SK-N-SH treated with all-trans-retinoic acid at 6 μM for 48 hours (cell line): ENCODE measurements around the gene DAB2IP.
A peak's percentile ranks its signal among the peaks of the same experiment; 100 is the strongest.

ENCODE experiments used
- ATAC-seq: fragments of 200-7000 bp; cut with Tn5 transposase; 3 replicates; pipeline ENCODE4 v1.9.1; 2020; ENCODE audit warnings: mild to moderate bottlenecking, moderate library complexity
- ARNTL ChIP-seq: fragments of 450-650 bp; formaldehyde crosslinking; IDR thresholded peaks from 2 replicates; pipeline ENCODE4 v1.5.0; 2020; ENCODE audit warnings: low read depth, mild to moderate bottlenecking, moderate library complexity, borderline replicate concordance
- BACH2 ChIP-seq: fragments of 250-450 bp; sonication (Bioruptor Pico); IDR thresholded peaks from 2 replicates; pipeline ENCODE4 v1.9.0; 2021; ENCODE audit warnings: mild to moderate bottlenecking, borderline replicate concordance
- CSDC2 ChIP-seq: fragments of 250-450 bp; sonication (Bioruptor Pico); IDR thresholded peaks from 2 replicates; pipeline ENCODE4 v1.5.0; 2020; ENCODE audit warnings: mild to moderate bottlenecking, moderate library complexity
- CSRNP3 ChIP-seq: fragments of 250-450 bp; sonication (Bioruptor Pico); IDR thresholded peaks from 2 replicates; pipeline ENCODE4 v1.5.1; 2021; ENCODE audit warnings: mild to moderate bottlenecking, moderate library complexity
- ESRRG ChIP-seq: fragments of 250-450 bp; sonication (Bioruptor Pico); IDR thresholded peaks from 2 replicates; pipeline ENCODE4 v1.6.1; 2021; ENCODE audit warnings: mild to moderate bottlenecking
- GLIS3 ChIP-seq: fragments of 250-450 bp; sonication (Bioruptor Pico); IDR thresholded peaks from 2 replicates; pipeline ENCODE4 v1.5.0; 2020; ENCODE audit warnings: mild to moderate bottlenecking, moderate library complexity
- ISL1 ChIP-seq: fragments of 250-450 bp; sonication (Bioruptor Pico); IDR thresholded peaks from 2 replicates; pipeline ENCODE4 v2.1.2; 2022; ENCODE audit warnings: mild to moderate bottlenecking, moderate library complexity
- OSR1 ChIP-seq: fragments of 250-450 bp; sonication (Bioruptor Pico); IDR thresholded peaks from 2 replicates; pipeline ENCODE4 v1.8.0; 2022; ENCODE audit warnings: moderate library complexity, mild to moderate bottlenecking, inconsistent platforms
- PATZ1 ChIP-seq: fragments of 250-450 bp; sonication (Bioruptor Pico); IDR thresholded peaks from 2 replicates; pipeline ENCODE4 v1.8.0; 2020; ENCODE audit warnings: mild to moderate bottlenecking, moderate library complexity, borderline replicate concordance
- POU6F1 ChIP-seq: fragments of 250-450 bp; sonication (Bioruptor Pico); IDR thresholded peaks from 2 replicates; pipeline ENCODE4 v1.8.0; 2021; ENCODE audit warnings: low read depth, mild to moderate bottlenecking, moderate library complexity, borderline replicate concordance
- PPARA ChIP-seq: fragments of 250-450 bp; sonication (Bioruptor Pico); IDR thresholded peaks from 2 replicates; pipeline ENCODE4 v1.5.0; 2020; ENCODE audit warnings: mild to moderate bottlenecking, borderline replicate concordance
- RARB ChIP-seq: fragments of 250-450 bp; sonication (Bioruptor Pico); IDR thresholded peaks from 2 replicates; pipeline ENCODE4 v1.8.0; 2021; ENCODE audit warnings: mild to moderate bottlenecking, moderate library complexity
- SNAI2 ChIP-seq: fragments of 250-450 bp; sonication (Bioruptor Pico); IDR thresholded peaks from 2 replicates; pipeline ENCODE4 v1.5.0; 2020; ENCODE audit warnings: mild to moderate bottlenecking, moderate library complexity
- TCF4 ChIP-seq: fragments of 250-450 bp; sonication (Bioruptor Pico); IDR thresholded peaks from 2 replicates; pipeline ENCODE4 v1.8.0; 2021; ENCODE audit warnings: mild to moderate bottlenecking, moderate library complexity, borderline replicate concordance
- TOX ChIP-seq: fragments of 250-450 bp; sonication (Bioruptor Pico); IDR thresholded peaks from 2 replicates; pipeline ENCODE4 v1.8.0; 2021; ENCODE audit warnings: mild to moderate bottlenecking, moderate library complexity, borderline replicate concordance
- TSHZ2 ChIP-seq: fragments of 250-450 bp; sonication (Bioruptor Pico); IDR thresholded peaks from 2 replicates; pipeline ENCODE4 v1.5.0; 2020; ENCODE audit warnings: mild to moderate bottlenecking, moderate library complexity
- ZC3H10 ChIP-seq: fragments of 250-450 bp; sonication (Bioruptor Pico); IDR thresholded peaks from 2 replicates; pipeline ENCODE4 v1.5.1; 2021; ENCODE audit warnings: mild to moderate bottlenecking, moderate library complexity
- ZFP3 ChIP-seq: fragments of 250-450 bp; sonication (Bioruptor Pico); IDR thresholded peaks from 2 replicates; pipeline ENCODE4 v1.5.0; 2020; ENCODE audit warnings: mild to moderate bottlenecking, moderate library complexity
- ZFP30 ChIP-seq: fragments of 450-650 bp; formaldehyde crosslinking; IDR thresholded peaks from 2 replicates; pipeline ENCODE4 v1.5.0; 2022; ENCODE audit warnings: mild to moderate bottlenecking, moderate library complexity
- ZNF565 ChIP-seq: fragments of 450-650 bp; formaldehyde crosslinking; conservative IDR thresholded peaks from 2 replicates; pipeline ENCODE4 v1.5.0; 2020; ENCODE audit warnings: low read depth, mild to moderate bottlenecking, moderate library complexity
- ZNF70 ChIP-seq: fragments of 450-650 bp; formaldehyde crosslinking; IDR thresholded peaks from 2 replicates; pipeline ENCODE4 v1.5.0; 2020; ENCODE audit warnings: mild to moderate bottlenecking, moderate library complexity
- ZNF8 ChIP-seq: fragments of 450-650 bp; formaldehyde crosslinking; IDR thresholded peaks from 2 replicates; pipeline ENCODE4 v1.5.0; 2020; ENCODE audit warnings: mild to moderate bottlenecking, moderate library complexity

The DAB2IP gene

GRCh38 chr9:121743441-121744001 lies 92.1 kb downstream of the DAB2IP start:
- TF ChIP-seq ZFP30, result no peak
- ATAC-seq, result peak; percentile 96

GRCh38 chr9:121744002-121744686 lies 92.7 kb downstream of the DAB2IP start:
- no peak for TF ChIP-seq TCF4 (CRISPR knock-in tag)
- no peak for TF ChIP-seq TSHZ2 (CRISPR knock-in tag)
- no peak for TF ChIP-seq POU6F1
- no peak for TF ChIP-seq TOX (CRISPR knock-in tag)
- TF ChIP-seq ISL1 (CRISPR knock-in tag), result no peak
- TF ChIP-seq PATZ1 (CRISPR knock-in tag), result no peak
- TF ChIP-seq ZFP30, result no peak
- TF ChIP-seq ZNF70 (CRISPR knock-in tag), result no peak
- no peak for TF ChIP-seq RARB (CRISPR knock-in tag)
- no peak for TF ChIP-seq ARNTL (CRISPR knock-in tag)
- TF ChIP-seq ZNF8 (CRISPR knock-in tag), result no peak
- TF ChIP-seq ZC3H10, result no peak
- no peak for TF ChIP-seq SNAI2 (CRISPR knock-in tag)
- no peak for TF ChIP-seq GLIS3 (CRISPR knock-in tag)
- TF ChIP-seq, all 23 proteins: peak for 0

GRCh38 chr9:121744687-121745395 lies 93.4 kb downstream of the DAB2IP start:
- ATAC-seq, result peak; percentile 6; the same call in 2 of the 3 replicates
- TF ChIP-seq CSRNP3 (CRISPR knock-in tag), result no peak
- no peak for TF ChIP-seq ARNTL (CRISPR knock-in tag)
- TF ChIP-seq OSR1 (CRISPR knock-in tag), result no peak
- no peak for TF ChIP-seq ZFP3
- no peak for TF ChIP-seq TSHZ2 (CRISPR knock-in tag)
- TF ChIP-seq PATZ1 (CRISPR knock-in tag), result no peak
- TF ChIP-seq ISL1 (CRISPR knock-in tag), result no peak
- no peak for TF ChIP-seq CSDC2
- no peak for TF ChIP-seq POU6F1
- no peak for TF ChIP-seq ZNF70 (CRISPR knock-in tag)
- no peak for TF ChIP-seq ZNF565 (CRISPR knock-in tag)
- TF ChIP-seq PPARA (CRISPR knock-in tag), result no peak
- TF ChIP-seq ESRRG, result no peak
- no peak for TF ChIP-seq RARB (CRISPR knock-in tag)
- TF ChIP-seq BACH2 (CRISPR knock-in tag), result no peak
- TF ChIP-seq GLIS3 (CRISPR knock-in tag), result no peak

More at GRCh38 chr9:121744002-121744686, 92.7 kb downstream of the DAB2IP start:
- peak; percentile 65 for ATAC-seq
